HG03571 (cell line): ENCODE data around the gene TMEM243.
"Not testable (repeated sequence)": the region's sequence is repeated elsewhere in the genome, so short reads cannot be mapped to it uniquely, and the experiment has no call there.

ENCODE experiments used
- ATAC-seq: cut with Tn5 transposase; IDR thresholded peaks from one replicate; pipeline ENCODE4 v1.9.1; 2021; ENCODE audit not compliant: unreplicated experiment

TMEM243 gene, protein sequence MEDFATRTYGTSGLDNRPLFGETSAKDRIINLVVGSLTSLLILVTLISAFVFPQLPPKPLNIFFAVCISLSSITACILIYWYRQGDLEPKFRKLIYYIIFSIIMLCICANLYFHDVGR

DNA sequence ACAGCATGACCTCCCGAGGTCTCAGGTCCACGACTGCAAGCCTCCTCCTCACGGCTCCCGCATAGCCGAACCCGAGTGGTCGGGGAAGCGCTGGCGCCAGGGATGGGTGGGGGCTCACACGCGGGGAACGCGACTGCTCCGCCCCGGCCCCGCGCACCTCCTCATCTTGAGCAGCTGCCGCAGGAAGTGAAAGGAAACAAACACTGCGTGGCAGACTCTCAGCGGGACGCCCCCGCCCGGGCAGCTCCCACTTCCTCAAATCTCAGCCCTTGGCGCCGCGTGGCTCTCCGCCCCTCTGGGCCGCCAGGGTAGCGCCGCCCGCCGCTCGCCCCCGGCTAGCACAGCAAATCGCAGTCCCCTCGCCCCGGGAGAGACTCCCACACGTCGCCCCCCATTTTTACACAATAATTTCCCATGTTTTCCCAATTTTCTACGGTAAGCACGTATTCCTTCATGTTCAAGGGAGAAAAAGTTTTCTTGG is at the start of gene TMEM243:
Gene TMEM243 (minus strand): TSS at position 188 of the 481 bp plus-strand sequence. CDS start 229 bp downstream, outside the sequence.
- ATAC-seq = peak; percentile 43

GRCh38 chr7:87267239-87267900 is 47.8 kb upstream of the TMEM243 start:
- ATAC-seq = no peak

- no peak for ATAC-seq
These were observed 44.0 kb upstream of the TMEM243 start for GRCh38 chr7:87263537-87263936.

DNA sequence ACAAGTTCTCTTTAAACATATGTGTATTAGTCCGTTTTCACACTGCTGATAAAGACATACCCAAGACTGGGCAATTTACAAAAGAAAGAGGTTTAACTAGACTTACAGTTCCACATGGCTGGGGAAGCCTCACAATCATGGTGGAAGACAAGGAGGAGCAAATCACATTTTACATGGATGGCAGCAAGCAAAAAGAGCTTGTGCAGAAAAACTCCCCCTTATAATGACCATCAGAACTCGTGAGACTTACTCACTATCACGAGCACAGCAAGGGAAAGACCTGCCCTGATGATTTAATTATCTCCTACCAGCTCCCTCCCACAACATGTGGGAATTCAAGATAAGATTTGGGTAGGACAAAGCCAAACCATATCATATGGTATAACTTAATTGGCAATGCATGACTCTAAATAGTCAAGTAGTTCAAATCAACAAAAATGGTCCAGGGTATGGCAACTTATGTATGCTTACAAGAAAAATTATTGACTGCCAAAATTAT is 34.1 kb upstream of the TMEM243 start:
- no peak for ATAC-seq

GRCh38 chr7:87245671-87246070 is 26.1 kb upstream of the TMEM243 start:
- ATAC-seq = not testable (repeated sequence)

DNA sequence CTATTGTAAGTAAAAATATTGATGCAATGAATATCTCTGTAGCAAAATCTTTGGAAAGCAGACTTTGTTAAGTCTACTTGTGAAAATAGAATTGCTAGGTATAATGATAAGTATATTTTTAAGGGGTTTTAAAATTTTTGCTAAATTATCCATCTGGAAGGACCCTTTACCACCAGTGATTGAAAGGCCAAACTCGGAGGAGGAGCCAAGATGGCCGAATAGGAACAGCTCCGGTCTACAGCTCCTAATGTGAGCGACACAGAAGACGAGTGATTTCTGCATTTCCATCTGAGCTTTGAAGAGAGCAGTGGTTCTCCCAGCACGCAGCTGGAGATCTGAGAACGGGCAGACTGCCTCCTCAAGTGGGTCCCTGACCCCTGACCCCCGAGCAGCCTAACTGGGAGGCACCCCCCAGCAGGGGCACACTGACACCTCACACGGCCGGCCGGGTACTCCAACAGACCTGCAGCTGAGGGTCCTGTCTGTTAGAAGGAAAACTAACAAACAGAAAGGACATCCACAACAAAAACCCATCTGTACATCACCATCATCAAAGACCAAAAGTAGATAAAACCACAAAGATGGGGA is 19.0 kb upstream of the TMEM243 start:
- not testable (repeated sequence) for ATAC-seq

GRCh38 chr7:87234949-87235348 is 15.4 kb upstream of the TMEM243 start:
- no peak for ATAC-seq

GRCh38 chr7:87231711-87232110 is 12.2 kb upstream of the TMEM243 start:
- no peak for ATAC-seq

GRCh38 chr7:87231258-87231657 is 11.7 kb upstream of the TMEM243 start:
- no peak for ATAC-seq

DNA sequence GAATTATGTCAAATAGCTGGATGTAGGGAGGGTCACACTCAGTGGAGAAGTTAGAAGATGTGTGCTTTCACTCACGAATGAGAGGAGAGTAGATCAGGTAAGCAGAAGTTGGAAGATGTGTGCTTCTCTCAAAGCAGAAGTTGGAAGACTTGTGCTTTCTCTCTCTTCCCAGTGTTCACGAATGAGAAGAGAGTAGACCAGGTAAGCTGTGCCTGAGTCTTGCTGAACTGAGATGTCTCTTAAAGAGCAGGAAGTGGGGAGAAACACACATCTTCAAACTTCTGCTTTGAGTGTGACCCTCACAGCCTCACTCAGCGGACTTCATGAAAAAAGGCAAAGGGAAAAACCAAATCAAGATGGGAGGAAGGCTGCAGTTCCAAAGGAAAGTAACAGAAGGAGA is 7.0 kb upstream of the TMEM243 start:
- peak; percentile 56 for ATAC-seq

- ATAC-seq = no peak
These were observed 6.2 kb upstream of the TMEM243 start for GRCh38 chr7:87225696-87226095.

GRCh38 chr7:87223666-87224065 is 4.1 kb upstream of the TMEM243 start:
- no peak for ATAC-seq

GRCh38 chr7:87220734-87221215 is 1.2 kb upstream of the TMEM243 start:
- no peak for ATAC-seq

GRCh38 chr7:87220026-87220733 is 648 bp upstream of the TMEM243 start:
- peak; percentile 30 for ATAC-seq

DNA sequence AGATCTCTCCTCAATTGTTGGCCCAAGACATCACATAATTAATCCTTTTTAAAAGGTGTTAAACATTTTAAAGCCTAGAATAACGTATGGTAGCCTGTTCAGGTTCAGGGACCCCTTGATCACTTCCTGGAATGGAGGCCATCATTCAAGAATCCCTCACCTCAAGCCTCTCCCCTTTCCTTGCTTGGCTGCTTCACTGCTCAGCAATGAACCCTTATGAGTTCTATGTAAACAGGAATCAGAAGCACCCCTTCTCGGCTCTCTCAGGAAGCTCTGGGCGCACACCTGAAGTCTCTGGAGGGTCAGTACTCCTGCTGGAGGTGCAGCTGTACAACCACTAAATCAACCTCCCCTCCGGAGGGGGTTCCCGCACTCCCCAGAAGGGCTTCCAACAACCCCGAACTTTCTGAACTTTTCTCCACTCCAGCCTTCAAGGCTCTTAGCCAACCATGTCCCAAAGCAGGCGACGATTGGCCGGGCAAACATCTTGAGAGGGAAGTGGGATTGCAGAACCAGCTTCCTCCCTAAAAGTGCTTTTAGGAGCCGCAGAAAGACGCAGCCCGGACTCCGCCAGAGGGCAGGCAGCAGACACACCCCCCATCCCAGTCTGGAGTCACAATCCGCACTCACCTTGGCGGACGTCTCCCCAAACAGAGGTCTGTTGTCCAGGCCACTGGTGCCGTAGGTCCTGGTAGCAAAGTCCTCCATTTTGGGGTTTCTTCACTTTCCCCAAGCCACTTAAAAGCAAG is 562 bp downstream of the TMEM243 start:
- no peak for ATAC-seq

DNA sequence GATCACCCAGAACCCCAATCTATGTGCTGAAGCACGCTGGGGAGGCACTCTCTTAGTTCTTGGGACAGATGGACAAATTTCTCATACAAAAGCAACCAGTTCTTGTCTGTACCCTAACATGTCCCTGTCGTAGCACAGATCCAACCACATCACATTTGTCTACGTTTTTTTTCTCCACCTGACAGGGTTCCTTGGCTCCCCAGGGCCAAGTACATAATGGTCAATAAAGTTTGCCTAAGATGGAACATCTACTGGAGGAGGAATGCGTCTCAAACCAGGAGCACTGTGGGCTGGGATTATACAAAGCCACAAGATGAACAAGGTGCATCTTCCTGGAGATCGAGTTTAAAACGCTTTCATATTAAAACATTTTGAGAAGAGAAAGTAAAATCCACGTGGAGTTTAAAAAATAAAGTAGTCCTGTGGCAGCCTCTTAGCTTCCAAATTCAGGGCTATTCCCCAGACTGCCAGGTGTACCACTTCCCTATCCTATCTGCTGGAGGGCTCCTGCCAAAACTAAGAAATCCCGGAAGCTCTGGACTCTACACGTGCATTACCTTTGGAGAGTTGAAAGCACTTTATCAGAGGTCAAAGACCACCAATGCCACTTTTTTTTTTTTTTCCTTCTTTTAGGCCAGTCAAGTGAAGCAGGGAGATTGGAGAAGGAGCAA is 1.4 kb downstream of the TMEM243 start:
- ATAC-seq = no peak

GRCh38 chr7:87216701-87217508 is 2.6 kb downstream of the TMEM243 start:
- ATAC-seq = peak; percentile 59

- ATAC-seq = no peak
These were observed 4.5 kb downstream of the TMEM243 start for GRCh38 chr7:87215046-87215445.

- ATAC-seq = no peak
These were observed 5.7 kb downstream of the TMEM243 start for GRCh38 chr7:87213811-87214210.
